Measurements from ENCODE around the gene MYO1B. TPM values are rescaled to one million over a fixed set of nuclear protein-coding genes. Genes with fewer than 3 reads are reported as not detected.

The MYO1B gene
- total RNA-seq, 1 experiment from 2014 or later, result not detected

DNA sequence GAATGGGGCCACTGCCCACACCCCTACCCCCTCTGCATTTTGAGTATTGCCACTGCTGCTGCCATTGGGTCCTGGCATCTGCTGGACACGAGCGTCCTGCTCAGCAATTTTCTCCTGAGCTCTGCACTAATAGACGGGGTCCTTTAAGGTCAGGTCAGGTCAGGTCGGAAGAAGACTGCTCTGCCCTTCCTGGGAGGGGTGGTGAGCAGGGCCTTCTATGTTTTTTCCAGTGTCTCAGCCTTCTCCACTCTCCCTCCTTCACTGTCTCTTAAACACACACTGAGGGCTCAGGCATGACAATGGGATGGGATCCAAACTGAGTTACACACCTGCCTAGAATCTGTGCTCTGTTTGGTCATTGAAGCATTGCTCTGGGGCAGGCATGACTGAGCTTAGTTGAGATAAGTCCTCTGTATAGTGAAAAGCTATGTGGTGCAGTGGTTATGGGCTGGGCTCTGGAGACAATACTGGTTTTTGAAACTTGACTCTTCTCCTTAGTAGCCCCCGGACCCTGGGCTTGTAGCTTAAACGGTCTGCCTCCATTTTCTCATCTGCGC is 10.6 kb downstream of the MYO1B start:
- H3K9ac ChIP-seq (ENCODE audit: low read length), result no peak overlapping the region
- no peak overlapping the region for H3K4me2 ChIP-seq (ENCODE audit: low read depth, low read length, poor library complexity, severe bottlenecking)
- H3K27ac ChIP-seq (ENCODE audit: low read length), result no peak overlapping the region
- H2AFZ ChIP-seq (ENCODE audit: low read length), result no peak overlapping the region
- H3K27me3 ChIP-seq (ENCODE audit: low read length), result no peaks in the 10 kb centered on the region
- no peaks in the 10 kb centered on the region for H4K20me1 ChIP-seq (ENCODE audit: insufficient read depth, low read depth, low read length)
- H3K9me3 ChIP-seq (ENCODE audit: low read length), result no peaks in the 10 kb centered on the region
- no peak overlapping the region for H3K4me3 ChIP-seq (ENCODE audit: low read length)
- H3K36me3 ChIP-seq (ENCODE audit: insufficient read depth, low read length), result no peaks in the 10 kb centered on the region
- no peaks in the 10 kb centered on the region for H3K4me1 ChIP-seq (ENCODE audit: low read length)
- H3K9me2 ChIP-seq (replicated peaks; ENCODE audit: insufficient read depth, low read length), result no peaks in the 10 kb centered on the region
- no peak for DNase-seq
- H3K79me2 ChIP-seq (ENCODE audit: low read length), result no peaks in the 10 kb centered on the region

GRCh38 chr2:191257934-191258333 is 12.7 kb downstream of the MYO1B start:
- H3K79me2 ChIP-seq (ENCODE audit: low read length), result no peaks in the 10 kb centered on the region
- H3K4me2 ChIP-seq (ENCODE audit: low read depth, low read length, poor library complexity, severe bottlenecking), result no peak overlapping the region

GRCh38 chr2:191258996-191259395 is 13.8 kb downstream of the MYO1B start:
- H3K79me2 ChIP-seq (ENCODE audit: low read length), result no peaks in the 10 kb centered on the region
- H3K9me2 ChIP-seq (replicated peaks; ENCODE audit: insufficient read depth, low read length), result no peaks in the 10 kb centered on the region
- H3K36me3 ChIP-seq (ENCODE audit: insufficient read depth, low read length), result no peaks in the 10 kb centered on the region

More at GRCh38 chr2:191257934-191258333, 12.7 kb downstream of the MYO1B start:
- H3K9me3 ChIP-seq (ENCODE audit: low read length), result no peaks in the 10 kb centered on the region
- H3K4me1 ChIP-seq (ENCODE audit: low read length), result no peaks in the 10 kb centered on the region
- DNase-seq, result no peak
- no peak overlapping the region for H3K4me3 ChIP-seq (ENCODE audit: low read length)
- H4K20me1 ChIP-seq (ENCODE audit: insufficient read depth, low read depth, low read length), result no peaks in the 10 kb centered on the region
- no peak overlapping the region for H3K9ac ChIP-seq (ENCODE audit: low read length)
- H3K9me2 ChIP-seq (replicated peaks; ENCODE audit: insufficient read depth, low read length), result no peaks in the 10 kb centered on the region
- no peaks in the 10 kb centered on the region for H3K36me3 ChIP-seq (ENCODE audit: insufficient read depth, low read length)
- no peak overlapping the region for H2AFZ ChIP-seq (ENCODE audit: low read length)
- no peak overlapping the region for H3K27ac ChIP-seq (ENCODE audit: low read length)
- no peaks in the 10 kb centered on the region for H3K27me3 ChIP-seq (ENCODE audit: low read length)

DNA sequence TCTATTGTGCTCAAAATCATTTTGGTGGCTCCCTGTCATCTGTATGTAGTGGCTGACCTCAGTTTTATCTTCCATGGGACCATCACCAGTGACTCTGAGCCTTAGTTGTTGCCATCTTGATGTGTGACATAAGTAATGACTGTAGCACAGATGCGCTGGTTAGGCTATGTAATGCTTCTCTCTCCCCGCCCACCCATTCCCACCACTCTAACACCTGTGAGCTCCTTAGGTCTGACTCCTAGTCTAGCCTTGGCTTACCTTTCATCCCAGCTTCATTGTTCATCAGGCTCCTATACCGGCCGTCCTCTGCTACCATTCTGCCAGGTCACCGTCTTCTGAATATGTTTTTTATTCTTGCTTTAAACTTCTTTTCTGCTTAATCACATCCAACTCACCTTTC is 17.2 kb downstream of the MYO1B start:
- H3K9me2 ChIP-seq (replicated peaks; ENCODE audit: insufficient read depth, low read length), result no peaks in the 10 kb centered on the region
- H3K9ac ChIP-seq (ENCODE audit: low read length), result no peak overlapping the region
- DNase-seq, result no peak
- H2AFZ ChIP-seq (ENCODE audit: low read length), result no peak overlapping the region
- no peak overlapping the region for H3K4me3 ChIP-seq (ENCODE audit: low read length)
- no peaks in the 10 kb centered on the region for H3K36me3 ChIP-seq (ENCODE audit: insufficient read depth, low read length)
- no peaks in the 10 kb centered on the region for H3K9me3 ChIP-seq (ENCODE audit: low read length)
- H3K4me2 ChIP-seq (ENCODE audit: low read depth, low read length, poor library complexity, severe bottlenecking), result no peak overlapping the region
- no peaks in the 10 kb centered on the region for H3K27me3 ChIP-seq (ENCODE audit: low read length)
- no peaks in the 10 kb centered on the region for H3K4me1 ChIP-seq (ENCODE audit: low read length)
- H3K79me2 ChIP-seq (ENCODE audit: low read length), result no peaks in the 10 kb centered on the region
- H4K20me1 ChIP-seq (ENCODE audit: insufficient read depth, low read depth, low read length), result no peaks in the 10 kb centered on the region
- H3K27ac ChIP-seq (ENCODE audit: low read length), result no peak overlapping the region

More at GRCh38 chr2:191258996-191259395, 13.8 kb downstream of the MYO1B start:
- no peak overlapping the region for H2AFZ ChIP-seq (ENCODE audit: low read length)
- no peak overlapping the region for H3K9ac ChIP-seq (ENCODE audit: low read length)
- no peak overlapping the region for H3K4me2 ChIP-seq (ENCODE audit: low read depth, low read length, poor library complexity, severe bottlenecking)
- H3K4me3 ChIP-seq (ENCODE audit: low read length), result no peak overlapping the region
- H3K4me1 ChIP-seq (ENCODE audit: low read length), result no peaks in the 10 kb centered on the region
- no peaks in the 10 kb centered on the region for H3K9me3 ChIP-seq (ENCODE audit: low read length)
- H3K27me3 ChIP-seq (ENCODE audit: low read length), result no peaks in the 10 kb centered on the region
- no peak for DNase-seq
- no peaks in the 10 kb centered on the region for H4K20me1 ChIP-seq (ENCODE audit: insufficient read depth, low read depth, low read length)
- no peak overlapping the region for H3K27ac ChIP-seq (ENCODE audit: low read length)

DNA sequence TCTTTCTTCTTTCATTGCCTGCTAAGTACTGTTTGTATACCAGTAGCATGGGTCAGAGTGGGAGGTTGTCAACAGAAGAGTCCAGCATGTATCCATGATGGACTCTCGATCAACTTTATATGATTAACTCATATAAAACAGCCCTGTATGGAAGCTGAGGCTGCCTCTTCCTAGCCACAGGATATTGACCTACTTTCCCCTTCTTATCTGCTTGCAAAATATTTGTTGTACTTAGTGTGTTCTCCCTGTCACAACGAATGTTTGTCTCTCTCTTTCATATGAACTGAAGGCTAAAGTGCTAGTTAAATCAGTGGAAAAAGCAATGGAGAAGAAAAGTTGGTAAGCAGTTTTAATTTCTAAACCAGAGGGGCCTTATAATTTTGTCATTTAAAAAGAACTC is 17.8 kb downstream of the MYO1B start:
- Histone ChIP-seq H3K9me3 (ENCODE audit: low read length) (no peaks in the 10 kb centered on the region), H3K27me3 (ENCODE audit: low read length) (no peaks in the 10 kb centered on the region), H3K9me2 (replicated peaks; ENCODE audit: insufficient read depth, low read length) (no peaks in the 10 kb centered on the region), H3K9ac (ENCODE audit: low read length) (no peak overlapping the region), H3K79me2 (ENCODE audit: low read length) (no peaks in the 10 kb centered on the region), H3K4me3 (ENCODE audit: low read length) (no peak overlapping the region), H3K4me2 (ENCODE audit: low read depth, low read length, poor library complexity, severe bottlenecking) (no peak overlapping the region), H3K36me3 (ENCODE audit: insufficient read depth, low read length) (no peaks in the 10 kb centered on the region), H3K27ac (ENCODE audit: low read length) (no peak overlapping the region), H2AFZ (ENCODE audit: low read length) (no peak overlapping the region), H4K20me1 (ENCODE audit: insufficient read depth, low read depth, low read length) (no peaks in the 10 kb centered on the region), H3K4me1 (ENCODE audit: low read length) (no peaks in the 10 kb centered on the region)
- DNase-seq, result no peak

DNA sequence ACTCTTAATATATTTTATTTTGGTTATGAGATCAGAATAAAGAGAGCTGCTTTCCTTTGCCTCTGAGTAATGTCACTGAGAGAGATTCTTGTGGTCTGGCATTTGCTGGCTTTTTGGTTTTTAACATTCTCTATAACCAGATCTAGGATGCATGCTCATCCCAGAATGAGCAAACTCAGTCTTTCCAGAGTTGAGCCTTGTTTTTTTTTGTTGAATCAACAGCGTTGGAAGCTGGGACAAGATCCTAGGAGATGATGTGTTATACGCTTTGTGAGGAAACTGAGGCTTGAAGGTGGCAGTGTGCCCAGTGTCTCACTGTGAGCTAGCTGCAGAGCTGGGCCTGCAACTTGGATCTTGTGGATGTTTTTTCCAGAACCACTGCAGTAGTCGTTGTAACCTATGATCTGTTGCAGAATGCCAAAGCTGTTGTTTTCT is 19.5 kb downstream of the MYO1B start:
- Histone ChIP-seq H3K9ac (ENCODE audit: low read length) (no peak overlapping the region), H3K9me2 (replicated peaks; ENCODE audit: insufficient read depth, low read length) (no peaks in the 10 kb centered on the region), H3K4me1 (ENCODE audit: low read length) (no peaks in the 10 kb centered on the region), H3K27ac (ENCODE audit: low read length) (no peak overlapping the region), H3K27me3 (ENCODE audit: low read length) (no peaks in the 10 kb centered on the region), H3K79me2 (ENCODE audit: low read length) (no peaks in the 10 kb centered on the region), H3K4me3 (ENCODE audit: low read length) (no peak overlapping the region), H3K9me3 (ENCODE audit: low read length) (no peaks in the 10 kb centered on the region), H3K36me3 (ENCODE audit: insufficient read depth, low read length) (no peaks in the 10 kb centered on the region), H4K20me1 (ENCODE audit: insufficient read depth, low read depth, low read length) (no peaks in the 10 kb centered on the region), H3K4me2 (ENCODE audit: low read depth, low read length, poor library complexity, severe bottlenecking) (no peak overlapping the region), H2AFZ (ENCODE audit: low read length) (no peak overlapping the region)
- no peak for DNase-seq

DNA sequence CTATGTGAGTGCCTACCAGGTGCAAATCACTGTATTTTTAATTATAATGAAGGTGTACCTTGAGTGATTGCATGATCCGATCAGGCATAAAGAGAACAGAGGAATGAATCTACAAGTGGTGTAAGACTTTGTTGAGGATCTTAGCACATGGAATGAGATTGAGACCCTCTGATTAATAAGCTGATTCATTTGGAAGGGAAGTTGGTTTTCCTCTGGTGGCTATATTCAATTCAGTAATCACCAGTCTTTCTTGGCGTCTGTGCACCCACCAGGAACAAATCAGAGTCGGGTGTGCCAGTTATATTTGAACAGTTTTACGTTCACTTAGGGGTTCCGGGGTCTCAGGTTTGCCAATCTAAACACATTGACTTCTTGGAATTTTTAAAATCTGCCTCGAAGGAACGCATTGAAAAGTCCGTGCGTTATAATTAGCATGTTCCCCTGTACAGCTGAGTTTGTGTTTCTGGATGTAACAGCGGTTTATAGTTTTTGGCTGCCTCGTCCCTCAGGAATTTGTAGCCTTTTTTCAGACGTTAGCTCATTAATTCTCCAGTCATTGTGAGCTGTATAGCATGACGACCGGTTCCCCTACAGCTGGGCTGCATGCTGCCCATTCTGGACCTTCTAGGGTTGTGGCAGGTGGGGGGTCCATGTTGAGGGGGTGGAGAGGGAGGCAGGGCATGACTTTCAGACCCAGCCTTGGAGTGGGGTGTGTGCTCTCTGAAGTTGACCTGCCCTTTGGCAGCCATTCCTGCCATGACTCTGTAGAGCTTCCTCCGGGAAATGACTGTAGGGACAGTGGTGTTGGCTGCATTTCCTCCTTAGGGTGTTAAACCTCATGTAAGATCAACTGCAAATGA is 20.3 kb downstream of the MYO1B start:
- DNase-seq, result no peak
- no peak overlapping the region for H3K9ac ChIP-seq (ENCODE audit: low read length)
- H3K27me3 ChIP-seq (ENCODE audit: low read length), result no peaks in the 10 kb centered on the region
- H3K9me3 ChIP-seq (ENCODE audit: low read length), result no peaks in the 10 kb centered on the region
- no peak overlapping the region for H3K4me2 ChIP-seq (ENCODE audit: low read depth, low read length, poor library complexity, severe bottlenecking)
- H3K27ac ChIP-seq (ENCODE audit: low read length), result no peak overlapping the region
- no peaks in the 10 kb centered on the region for H4K20me1 ChIP-seq (ENCODE audit: insufficient read depth, low read depth, low read length)
- H3K36me3 ChIP-seq (ENCODE audit: insufficient read depth, low read length), result no peaks in the 10 kb centered on the region
- no peaks in the 10 kb centered on the region for H3K9me2 ChIP-seq (replicated peaks; ENCODE audit: insufficient read depth, low read length)
- H2AFZ ChIP-seq (ENCODE audit: low read length), result no peak overlapping the region
- no peaks in the 10 kb centered on the region for H3K4me1 ChIP-seq (ENCODE audit: low read length)
- no peak overlapping the region for H3K4me3 ChIP-seq (ENCODE audit: low read length)
- no peaks in the 10 kb centered on the region for H3K79me2 ChIP-seq (ENCODE audit: low read length)

DNA sequence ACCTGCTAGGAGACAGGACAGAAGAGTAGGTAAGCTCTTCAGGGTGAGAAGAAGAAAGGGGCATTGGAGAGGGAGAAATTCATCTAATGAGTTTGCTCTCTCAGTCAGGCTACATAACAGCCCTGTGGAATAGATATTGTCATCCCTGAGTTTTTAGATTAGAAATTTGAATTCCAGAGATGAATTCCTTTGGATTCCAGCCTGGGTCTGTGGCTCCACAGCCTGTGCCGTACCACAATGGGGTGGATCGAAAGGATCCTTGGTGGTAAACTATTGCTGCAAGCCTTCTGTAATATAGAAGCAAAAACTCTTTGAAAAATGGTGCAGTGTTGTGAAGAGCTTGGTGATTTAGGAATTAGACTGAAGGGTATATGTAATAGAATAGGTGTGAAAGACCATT is 21.0 kb downstream of the MYO1B start:
- no peak overlapping the region for H3K4me3 ChIP-seq (ENCODE audit: low read length)
- no peaks in the 10 kb centered on the region for H3K27me3 ChIP-seq (ENCODE audit: low read length)
- no peaks in the 10 kb centered on the region for H4K20me1 ChIP-seq (ENCODE audit: insufficient read depth, low read depth, low read length)
- H2AFZ ChIP-seq (ENCODE audit: low read length), result no peak overlapping the region
- H3K36me3 ChIP-seq (ENCODE audit: insufficient read depth, low read length), result no peaks in the 10 kb centered on the region
- no peaks in the 10 kb centered on the region for H3K4me1 ChIP-seq (ENCODE audit: low read length)
- no peak overlapping the region for H3K27ac ChIP-seq (ENCODE audit: low read length)
- no peak overlapping the region for H3K9ac ChIP-seq (ENCODE audit: low read length)
- no peak overlapping the region for H3K4me2 ChIP-seq (ENCODE audit: low read depth, low read length, poor library complexity, severe bottlenecking)
- H3K9me3 ChIP-seq (ENCODE audit: low read length), result no peaks in the 10 kb centered on the region
- no peaks in the 10 kb centered on the region for H3K9me2 ChIP-seq (replicated peaks; ENCODE audit: insufficient read depth, low read length)
- DNase-seq, result no peak
- H3K79me2 ChIP-seq (ENCODE audit: low read length), result no peaks in the 10 kb centered on the region

Measured in Karpas-422 (cell line).